ENCODE measurements around the gene AJM1. TPM values are rescaled to one million over a fixed set of nuclear protein-coding genes. Genes with fewer than 3 reads are reported as not detected.

Gene AJM1
- polyA plus RNA-seq, 1 donor from 2014 or later, result 1.5 TPM

DNA sequence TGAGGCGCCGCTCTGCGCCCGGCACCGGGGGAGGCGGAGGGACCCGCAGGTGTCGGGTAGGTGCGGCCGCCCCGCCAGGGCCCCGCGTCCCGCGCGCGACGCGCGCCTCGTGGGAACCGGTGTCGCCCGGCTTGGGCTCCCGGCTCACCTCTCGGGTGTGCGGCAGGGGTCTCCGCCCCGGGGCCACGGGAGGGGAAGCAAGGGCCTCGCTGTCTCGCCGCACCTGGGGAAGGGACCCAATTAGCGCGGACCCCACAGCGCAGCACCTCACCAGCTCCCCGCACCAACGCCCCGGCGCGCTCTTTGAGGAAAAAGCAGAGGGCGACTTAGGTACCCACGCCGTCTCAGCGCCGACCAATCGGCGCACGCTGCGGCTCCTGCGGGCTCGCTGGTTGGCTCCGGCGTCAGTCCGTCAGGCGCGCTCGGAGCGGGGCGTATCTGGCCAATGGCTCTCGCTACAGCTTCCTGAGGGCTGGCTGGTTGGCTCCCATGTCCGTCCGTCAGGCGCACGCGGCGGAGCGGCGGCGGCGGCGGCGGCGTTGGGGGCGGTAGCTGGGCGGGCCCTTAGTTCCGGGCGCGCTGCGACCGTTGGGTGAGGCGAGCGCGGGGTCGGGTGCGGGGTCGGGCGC lies 43.8 kb downstream of the AJM1 start, which contains the start of gene TRAF2:
Gene TRAF2, plus strand, starts transcription at position 567 of the 629 bp plus-strand sequence. CDS start 12,225 bp downstream, outside the sequence.
- H3K79me2 ChIP-seq (replicated peaks; ENCODE audit: insufficient read depth, low read length), result peaks cover 7% of the 10 kb centered on the region
- H3K27ac ChIP-seq (ENCODE audit: low read length), result peak within 1 kb of the TSS; percentile 12
- peak within 1 kb of the TSS; percentile 69 for H3K9ac ChIP-seq (ENCODE audit: low read length)
- H3K9me3 ChIP-seq (ENCODE audit: low read length), result no peaks in the 10 kb centered on the region
- no peaks in the 10 kb centered on the region for H3K27me3 ChIP-seq (ENCODE audit: insufficient read depth, low read depth, low read length)
- peak within 1 kb of the TSS; percentile 96 for H3K4me3 ChIP-seq (ENCODE audit: low read length)
- H2AFZ ChIP-seq (ENCODE audit: low read depth, low read length), result peak within 1 kb of the TSS; percentile 60
- TF ChIP-seq POLR2AphosphoS5 (IDR thresholded peaks at IDR 0.05), result peak; percentile 51
- peak; percentile 50 for TF ChIP-seq SMC3 (conservative IDR thresholded peaks at IDR 0.05; ENCODE audit: poor library complexity)
- TF ChIP-seq EP300 (conservative IDR thresholded peaks at IDR 0.05; ENCODE audit: poor library complexity, severe bottlenecking), result no peak
- no peak for TF ChIP-seq TAF1 (IDR thresholded peaks at IDR 0.05; ENCODE audit: low read depth)
- TF ChIP-seq, protein P1, sequence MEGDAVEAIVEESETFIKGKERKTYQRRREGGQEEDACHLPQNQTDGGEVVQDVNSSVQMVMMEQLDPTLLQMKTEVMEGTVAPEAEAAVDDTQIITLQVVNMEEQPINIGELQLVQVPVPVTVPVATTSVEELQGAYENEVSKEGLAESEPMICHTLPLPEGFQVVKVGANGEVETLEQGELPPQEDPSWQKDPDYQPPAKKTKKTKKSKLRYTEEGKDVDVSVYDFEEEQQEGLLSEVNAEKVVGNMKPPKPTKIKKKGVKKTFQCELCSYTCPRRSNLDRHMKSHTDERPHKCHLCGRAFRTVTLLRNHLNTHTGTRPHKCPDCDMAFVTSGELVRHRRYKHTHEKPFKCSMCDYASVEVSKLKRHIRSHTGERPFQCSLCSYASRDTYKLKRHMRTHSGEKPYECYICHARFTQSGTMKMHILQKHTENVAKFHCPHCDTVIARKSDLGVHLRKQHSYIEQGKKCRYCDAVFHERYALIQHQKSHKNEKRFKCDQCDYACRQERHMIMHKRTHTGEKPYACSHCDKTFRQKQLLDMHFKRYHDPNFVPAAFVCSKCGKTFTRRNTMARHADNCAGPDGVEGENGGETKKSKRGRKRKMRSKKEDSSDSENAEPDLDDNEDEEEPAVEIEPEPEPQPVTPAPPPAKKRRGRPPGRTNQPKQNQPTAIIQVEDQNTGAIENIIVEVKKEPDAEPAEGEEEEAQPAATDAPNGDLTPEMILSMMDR (IDR thresholded peaks at IDR 0.05; ENCODE audit: poor library complexity, severe bottlenecking), result peak; percentile 55
- TF ChIP-seq MXI1 (conservative IDR thresholded peaks at IDR 0.05; ENCODE audit: poor library complexity, severe bottlenecking), result peak; percentile 90
- no peaks in the 10 kb centered on the region for H4K20me1 ChIP-seq (ENCODE audit: insufficient read depth)
- no peaks in the 10 kb centered on the region for H3F3A ChIP-seq (ENCODE audit: insufficient read depth, low read length, poor library complexity, severe bottlenecking)
- peak within 1 kb of the TSS; percentile 62 for H3K4me2 ChIP-seq (ENCODE audit: low read length)
- H3K9me2 ChIP-seq (ENCODE audit: insufficient read depth, low read length), result no peaks in the 10 kb centered on the region
- no peaks in the 10 kb centered on the region for H3K36me3 ChIP-seq (ENCODE audit: insufficient read depth, low read length)

DNA sequence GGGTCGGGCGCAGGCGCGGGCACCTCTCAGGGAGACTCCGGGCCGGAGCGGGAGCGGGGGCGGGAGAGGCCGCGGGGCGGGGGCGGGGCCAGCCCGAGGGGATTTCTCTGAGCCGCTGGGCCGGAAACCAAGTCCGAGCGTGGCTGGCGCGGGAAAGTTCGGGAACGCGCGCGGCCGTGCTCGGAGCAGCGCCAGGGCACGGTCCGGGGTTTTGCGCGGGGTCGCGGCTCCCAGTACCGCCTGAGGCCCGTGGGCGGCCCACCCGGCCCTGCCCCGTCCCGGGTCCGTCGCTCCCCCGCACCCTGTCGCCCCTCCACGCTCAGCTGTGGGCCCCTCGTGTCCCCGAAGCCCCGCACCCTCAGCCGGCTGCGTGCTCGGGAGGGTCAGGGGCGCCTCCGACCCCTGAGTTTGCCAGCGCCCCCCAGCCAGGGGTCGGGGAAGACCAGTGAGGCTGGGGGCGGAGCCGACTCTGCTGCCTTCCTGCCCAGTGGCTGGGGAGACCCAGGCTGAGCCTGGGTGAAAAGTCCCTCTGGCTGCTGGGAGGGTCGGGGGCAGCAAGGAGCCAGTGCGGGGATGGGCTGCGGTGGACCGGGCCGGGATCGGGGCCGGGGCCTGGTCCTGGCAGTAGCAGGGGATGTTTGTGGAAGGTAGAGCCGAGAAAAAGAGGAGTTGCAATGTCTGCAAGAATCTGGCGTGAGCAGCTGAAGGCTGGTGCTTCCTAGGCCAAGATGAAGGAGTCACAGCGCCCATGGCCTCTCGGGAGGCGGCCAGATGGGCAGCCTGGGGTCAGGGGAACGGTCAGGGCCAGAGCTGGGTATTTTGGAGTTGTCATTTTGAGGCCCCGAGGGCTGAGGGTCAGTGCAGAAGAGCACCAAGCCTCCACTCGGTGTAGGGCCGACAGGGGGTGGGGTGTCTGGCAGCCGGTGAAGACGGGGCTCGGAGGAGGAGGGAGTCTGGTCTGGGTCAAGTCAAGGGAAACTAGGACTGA lies 44.6 kb downstream of the AJM1 start:
- Histone ChIP-seq H3K9me2 (ENCODE audit: insufficient read depth, low read length) (no peaks in the 10 kb centered on the region), H3K9me3 (ENCODE audit: low read length) (no peaks in the 10 kb centered on the region), H3K27me3 (ENCODE audit: insufficient read depth, low read depth, low read length) (no peaks in the 10 kb centered on the region), H2AFZ (ENCODE audit: low read depth, low read length) (peak overlapping the region; percentile 38), H3K36me3 (ENCODE audit: insufficient read depth, low read length) (no peaks in the 10 kb centered on the region), H3K9ac (ENCODE audit: low read length) (peak overlapping the region; percentile 69), H3F3A (ENCODE audit: insufficient read depth, low read length, poor library complexity, severe bottlenecking) (no peaks in the 10 kb centered on the region), H3K4me3 (ENCODE audit: low read length) (peak overlapping the region; percentile 96), H4K20me1 (ENCODE audit: insufficient read depth) (no peaks in the 10 kb centered on the region), H3K4me2 (ENCODE audit: low read length) (peak overlapping the region; percentile 42), H3K27ac (ENCODE audit: low read length) (peak overlapping the region; percentile 12), H3K79me2 (replicated peaks; ENCODE audit: insufficient read depth, low read length) (peaks cover 7% of the 10 kb centered on the region)
- TF ChIP-seq EP300 (conservative IDR thresholded peaks at IDR 0.05; ENCODE audit: poor library complexity, severe bottlenecking) (no peak), MXI1 (conservative IDR thresholded peaks at IDR 0.05; ENCODE audit: poor library complexity, severe bottlenecking) (peak; percentile 2), TAF1 (IDR thresholded peaks at IDR 0.05; ENCODE audit: low read depth) (no peak)

DNA sequence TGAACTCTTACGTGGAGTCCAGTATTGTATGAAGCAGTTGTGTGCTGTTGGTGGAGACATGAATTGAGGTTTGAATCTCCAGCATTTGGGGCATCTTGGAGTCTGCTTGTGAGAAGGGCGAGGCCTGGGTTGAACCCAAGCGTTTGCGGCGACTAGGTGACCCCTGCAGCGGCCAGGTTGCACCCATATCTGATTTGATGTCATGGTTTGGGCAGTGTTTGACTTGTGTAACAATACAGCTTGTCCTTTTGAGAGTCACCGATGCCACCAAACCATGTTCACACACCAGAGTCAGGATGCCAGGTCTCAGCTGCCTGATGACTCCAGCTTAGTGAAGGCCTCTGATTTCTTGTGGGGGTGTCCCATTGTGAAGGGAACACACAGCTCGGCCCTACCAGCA lies 46.2 kb downstream of the AJM1 start:
- H3K27me3 ChIP-seq (ENCODE audit: insufficient read depth, low read depth, low read length), result no peaks in the 10 kb centered on the region
- H3K79me2 ChIP-seq (replicated peaks; ENCODE audit: insufficient read depth, low read length), result peaks cover 7% of the 10 kb centered on the region
- H3K9me3 ChIP-seq (ENCODE audit: low read length), result no peaks in the 10 kb centered on the region

More for the DNA sequence above, 46.2 kb downstream of the AJM1 start:
- Histone ChIP-seq H3K4me3 (ENCODE audit: low read length) (no peak overlapping the region), H3K36me3 (ENCODE audit: insufficient read depth, low read length) (no peaks in the 10 kb centered on the region), H3K9ac (ENCODE audit: low read length) (no peak overlapping the region), H3F3A (ENCODE audit: insufficient read depth, low read length, poor library complexity, severe bottlenecking) (no peaks in the 10 kb centered on the region), H3K4me2 (ENCODE audit: low read length) (no peak overlapping the region), H4K20me1 (ENCODE audit: insufficient read depth) (no peaks in the 10 kb centered on the region), H3K9me2 (ENCODE audit: insufficient read depth, low read length) (no peaks in the 10 kb centered on the region), H2AFZ (ENCODE audit: low read depth, low read length) (no peak overlapping the region), H3K27ac (ENCODE audit: low read length) (no peak overlapping the region)
- TF ChIP-seq POLR2AphosphoS5 (IDR thresholded peaks at IDR 0.05) (no peak), MXI1 (conservative IDR thresholded peaks at IDR 0.05; ENCODE audit: poor library complexity, severe bottlenecking) (no peak), EP300 (conservative IDR thresholded peaks at IDR 0.05; ENCODE audit: poor library complexity, severe bottlenecking) (no peak), TAF1 (IDR thresholded peaks at IDR 0.05; ENCODE audit: low read depth) (no peak), RAD21 (conservative IDR thresholded peaks at IDR 0.05) (no peak), SMC3 (conservative IDR thresholded peaks at IDR 0.05; ENCODE audit: poor library complexity) (no peak), EZH2 (IDR thresholded peaks at IDR 0.05; ENCODE audit: borderline replicate concordance, insufficient read depth, low read length, poor library complexity, severe bottlenecking) (no peak)
- TF ChIP-seq, protein P1 (IDR thresholded peaks at IDR 0.05; ENCODE audit: poor library complexity, severe bottlenecking), result no peak
- TF ChIP-seq, protein P2, sequence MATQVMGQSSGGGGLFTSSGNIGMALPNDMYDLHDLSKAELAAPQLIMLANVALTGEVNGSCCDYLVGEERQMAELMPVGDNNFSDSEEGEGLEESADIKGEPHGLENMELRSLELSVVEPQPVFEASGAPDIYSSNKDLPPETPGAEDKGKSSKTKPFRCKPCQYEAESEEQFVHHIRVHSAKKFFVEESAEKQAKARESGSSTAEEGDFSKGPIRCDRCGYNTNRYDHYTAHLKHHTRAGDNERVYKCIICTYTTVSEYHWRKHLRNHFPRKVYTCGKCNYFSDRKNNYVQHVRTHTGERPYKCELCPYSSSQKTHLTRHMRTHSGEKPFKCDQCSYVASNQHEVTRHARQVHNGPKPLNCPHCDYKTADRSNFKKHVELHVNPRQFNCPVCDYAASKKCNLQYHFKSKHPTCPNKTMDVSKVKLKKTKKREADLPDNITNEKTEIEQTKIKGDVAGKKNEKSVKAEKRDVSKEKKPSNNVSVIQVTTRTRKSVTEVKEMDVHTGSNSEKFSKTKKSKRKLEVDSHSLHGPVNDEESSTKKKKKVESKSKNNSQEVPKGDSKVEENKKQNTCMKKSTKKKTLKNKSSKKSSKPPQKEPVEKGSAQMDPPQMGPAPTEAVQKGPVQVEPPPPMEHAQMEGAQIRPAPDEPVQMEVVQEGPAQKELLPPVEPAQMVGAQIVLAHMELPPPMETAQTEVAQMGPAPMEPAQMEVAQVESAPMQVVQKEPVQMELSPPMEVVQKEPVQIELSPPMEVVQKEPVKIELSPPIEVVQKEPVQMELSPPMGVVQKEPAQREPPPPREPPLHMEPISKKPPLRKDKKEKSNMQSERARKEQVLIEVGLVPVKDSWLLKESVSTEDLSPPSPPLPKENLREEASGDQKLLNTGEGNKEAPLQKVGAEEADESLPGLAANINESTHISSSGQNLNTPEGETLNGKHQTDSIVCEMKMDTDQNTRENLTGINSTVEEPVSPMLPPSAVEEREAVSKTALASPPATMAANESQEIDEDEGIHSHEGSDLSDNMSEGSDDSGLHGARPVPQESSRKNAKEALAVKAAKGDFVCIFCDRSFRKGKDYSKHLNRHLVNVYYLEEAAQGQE (IDR thresholded peaks at IDR 0.05; ENCODE audit: borderline replicate concordance), result no peak
